NCI-H2029 (cell line): Measurements from ENCODE around the gene SIL1.

Experiments used
- DNase-seq: peaks from one replicate; lab custom pipeline; 2025; lab: John Stamatoyannopoulos, UW

Gene SIL1

DNA sequence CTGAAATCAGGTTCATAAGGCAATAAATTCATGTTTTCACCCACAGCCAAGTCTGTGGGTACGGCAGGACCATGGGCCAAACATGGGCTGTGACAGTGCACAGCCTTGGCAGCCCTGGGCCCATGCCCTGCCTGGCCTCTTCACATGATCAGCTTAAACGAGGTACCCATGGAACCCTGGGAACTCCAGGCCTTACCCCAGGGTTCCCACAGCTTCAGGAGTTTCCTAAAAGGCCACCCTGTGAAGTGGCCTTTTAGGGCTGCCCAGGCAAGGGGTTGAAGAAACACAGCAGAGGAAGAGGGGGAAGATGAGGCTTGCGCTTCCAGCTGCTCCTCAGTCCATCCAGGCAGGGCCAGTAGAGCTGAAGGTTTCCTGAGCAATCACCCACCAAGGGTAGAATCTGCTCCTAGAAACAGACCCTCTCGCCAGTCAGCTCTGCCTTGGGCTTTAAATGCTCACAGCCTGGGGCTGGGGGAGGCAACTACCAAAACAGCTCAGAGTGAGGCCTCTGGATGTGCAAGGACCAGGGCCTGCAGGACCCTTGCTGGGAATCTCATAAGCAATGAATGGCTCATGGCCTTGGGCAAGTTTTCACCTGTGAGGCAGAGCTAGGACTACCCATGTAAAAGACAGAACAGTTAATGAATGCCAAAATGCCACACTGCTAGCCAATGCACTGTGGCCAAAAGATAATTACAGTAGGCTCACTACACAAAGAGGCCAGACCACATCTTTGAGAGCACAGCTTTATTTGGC lies 243.7 kb downstream of the SIL1 start:
- DNase-seq = no peak

DNA sequence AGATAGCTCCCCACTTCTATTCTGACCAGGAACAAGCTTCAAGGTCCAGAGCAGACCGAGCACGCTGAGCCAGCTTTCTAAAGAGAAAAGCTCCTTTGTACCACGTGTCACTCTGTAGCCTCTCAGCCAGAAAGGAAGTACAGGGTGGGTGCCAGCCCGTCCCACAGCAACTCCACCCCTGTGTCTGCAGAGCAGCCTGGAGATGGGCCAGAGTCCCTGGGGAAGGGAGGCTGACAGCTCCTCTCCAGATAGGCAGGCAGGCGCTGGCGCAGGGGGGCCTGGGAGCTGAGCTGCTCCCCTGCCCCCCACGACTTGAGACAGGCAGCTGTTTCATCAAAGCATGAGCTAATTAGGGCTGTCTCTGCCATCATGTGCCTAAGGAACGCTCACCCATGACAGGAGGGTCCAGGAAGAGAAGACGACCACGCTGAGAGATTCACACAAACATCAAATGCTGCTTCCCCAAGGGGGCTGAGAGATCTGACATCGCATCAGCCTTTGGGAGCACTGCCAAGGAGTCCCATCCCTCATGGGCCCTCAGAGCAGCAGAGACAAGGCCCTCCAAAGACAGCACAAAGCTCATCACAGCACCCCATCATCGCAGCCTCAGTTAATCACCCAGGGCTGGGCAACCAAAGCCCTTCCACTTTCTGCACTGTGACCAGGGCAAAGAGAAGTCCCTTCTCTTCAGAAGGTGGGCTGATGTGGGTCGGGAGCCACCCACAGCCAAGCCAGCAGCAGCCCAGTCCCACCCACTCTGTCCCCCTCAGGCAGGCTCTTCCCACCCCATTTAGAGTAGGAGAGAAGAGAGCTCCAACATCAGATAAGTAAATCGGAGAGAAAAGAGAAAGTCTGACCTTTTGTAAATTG lies 244.5 kb downstream of the SIL1 start:
- peak; percentile 95 for DNase-seq

DNA sequence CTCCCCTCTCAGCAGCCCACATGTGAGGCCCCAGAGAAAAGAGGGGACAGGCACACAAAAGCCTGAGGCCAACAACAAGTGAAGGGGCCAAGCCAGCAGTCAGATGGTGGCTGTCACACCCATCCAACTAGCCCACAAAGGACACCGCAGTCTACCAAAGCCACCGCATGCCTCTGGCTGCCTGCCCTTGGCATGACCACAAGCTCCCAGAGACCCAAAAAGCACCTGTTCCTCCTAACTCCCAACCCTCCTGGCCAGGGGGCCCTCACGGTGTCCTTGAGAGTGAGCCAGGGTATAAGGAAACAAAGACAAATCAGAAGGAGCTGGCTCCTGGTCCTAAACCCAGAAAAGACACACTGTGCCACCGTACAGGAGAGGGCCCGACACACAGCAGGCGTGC lies 245.2 kb downstream of the SIL1 start:
- DNase-seq = peak; percentile 73

DNA sequence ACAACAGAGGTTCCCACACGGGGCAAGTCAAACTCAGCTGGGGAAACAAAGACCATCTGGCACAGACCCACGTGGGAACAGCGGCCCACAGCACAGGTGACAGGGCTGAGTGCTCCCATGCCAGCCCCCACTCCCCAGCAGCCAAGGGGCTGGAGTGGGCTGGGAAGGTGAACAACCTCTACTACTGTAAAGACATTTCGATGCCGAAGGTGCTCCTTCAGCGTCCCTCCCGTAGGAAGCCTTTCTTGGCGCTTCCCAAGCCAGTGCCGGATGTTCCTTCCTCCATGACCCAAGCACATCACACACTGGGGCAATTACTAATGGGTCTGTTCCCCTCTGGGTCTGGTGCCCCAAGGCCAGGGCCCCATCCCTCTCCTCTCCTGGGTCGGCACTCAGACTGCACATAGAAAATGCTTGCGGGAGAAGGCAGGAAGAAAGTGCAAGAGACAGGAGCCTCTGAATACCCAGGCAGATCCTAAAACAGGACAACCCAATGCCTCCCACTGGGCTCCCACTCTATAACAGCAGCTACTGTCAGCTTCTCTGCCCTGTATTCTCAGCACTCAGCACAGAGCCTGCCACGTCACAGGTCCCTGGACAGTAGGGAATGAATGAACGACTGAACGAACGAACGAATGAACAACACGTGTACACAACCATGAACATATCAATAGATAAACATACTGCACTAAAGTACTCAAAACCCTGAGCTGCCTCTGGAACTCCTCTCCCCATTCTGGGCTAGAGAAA lies 246.0 kb downstream of the SIL1 start:
- no peak for DNase-seq

DNA sequence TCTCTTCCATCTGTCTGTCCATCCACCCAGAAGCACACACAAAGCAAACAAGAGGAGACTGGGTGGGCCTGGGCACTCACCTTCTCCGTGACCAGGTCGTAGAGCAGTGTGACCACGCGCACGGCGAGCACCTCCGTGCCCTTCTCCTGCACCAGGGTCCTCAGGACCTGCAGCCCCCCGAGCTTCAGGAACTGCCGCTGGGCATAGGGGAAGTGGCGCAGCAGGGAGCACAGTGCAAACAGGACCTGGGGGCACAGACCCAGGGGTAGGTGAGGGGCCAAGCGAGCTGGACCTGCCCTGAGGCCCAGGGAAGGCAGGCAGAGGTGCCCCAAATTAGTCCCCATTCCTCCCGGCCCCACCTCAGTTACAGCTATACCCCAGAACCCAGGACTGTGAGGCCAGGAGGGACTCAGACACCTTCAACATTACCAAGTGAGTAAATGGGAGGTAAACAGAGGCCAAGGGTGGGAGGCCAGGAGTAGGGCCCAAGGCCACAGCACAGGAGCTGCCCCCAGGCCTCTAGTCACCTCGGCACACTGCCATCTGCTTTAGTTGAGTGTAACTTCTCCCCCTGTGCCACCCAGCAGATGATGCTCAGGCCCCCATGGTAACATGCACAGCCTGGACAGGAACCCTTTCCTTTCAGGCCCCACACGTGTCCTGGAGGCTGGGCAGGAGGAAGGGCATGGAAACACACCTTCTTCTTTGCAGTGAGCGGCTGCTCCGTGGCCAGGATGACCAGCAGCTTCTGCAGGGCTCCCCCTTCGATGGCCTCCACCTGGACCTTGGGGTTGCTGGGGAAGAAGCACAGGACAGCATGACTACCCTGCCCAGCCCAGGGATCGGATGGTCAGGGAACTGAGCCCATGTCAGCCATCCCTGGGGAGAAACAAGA lies 246.8 kb downstream of the SIL1 start:
- DNase-seq = no peak

DNA sequence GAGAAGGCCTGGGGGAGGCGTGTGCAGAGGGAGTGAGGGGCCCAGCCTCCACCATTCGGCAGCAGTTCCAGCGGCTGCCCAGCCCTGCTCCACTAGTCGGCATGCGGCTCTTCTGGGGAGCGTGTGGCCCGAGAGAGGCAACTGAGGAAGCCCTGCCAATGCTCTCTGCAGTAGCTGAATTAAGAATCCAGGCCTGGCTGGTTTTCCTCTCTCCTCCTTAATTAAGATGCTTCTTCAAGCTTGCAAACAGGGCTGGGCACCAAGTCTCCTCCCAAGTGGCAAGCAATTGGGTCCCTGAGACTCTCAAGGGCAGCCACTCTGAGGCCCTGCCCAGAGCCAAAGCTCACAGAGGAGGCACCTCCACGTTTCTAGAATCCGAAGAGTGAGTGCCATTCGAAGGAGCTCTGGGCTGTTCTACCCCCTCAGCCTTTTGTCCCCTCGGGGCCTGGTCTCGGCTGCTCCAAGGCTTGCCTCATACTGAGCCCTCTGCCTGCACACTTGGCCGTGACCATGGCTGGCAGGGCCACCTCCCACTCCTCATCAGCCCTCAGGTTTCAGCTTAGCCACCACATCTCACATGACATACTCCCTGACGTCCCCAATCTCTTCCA lies 247.6 kb downstream of the SIL1 start:
- no peak for DNase-seq

DNA sequence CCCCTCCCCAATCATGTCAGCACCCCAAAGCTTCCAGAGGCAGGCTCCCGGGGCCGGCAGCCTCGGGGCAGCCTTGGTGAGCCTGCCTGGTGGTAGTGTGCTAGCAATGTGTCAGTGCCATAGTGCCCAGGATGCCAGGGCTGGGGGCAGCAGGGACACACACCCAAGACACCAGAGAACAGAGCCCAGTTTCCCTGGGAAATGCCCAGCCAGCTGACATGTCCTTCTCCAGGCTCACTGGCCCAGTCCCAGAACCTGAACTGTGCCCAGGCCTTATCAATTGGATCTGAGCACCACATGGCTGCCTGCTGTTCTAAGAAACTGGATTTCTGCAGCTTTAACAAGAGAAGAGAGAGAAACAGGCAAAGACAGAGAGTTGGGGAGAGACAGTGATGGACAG lies 248.2 kb downstream of the SIL1 start:
- no peak for DNase-seq

DNA sequence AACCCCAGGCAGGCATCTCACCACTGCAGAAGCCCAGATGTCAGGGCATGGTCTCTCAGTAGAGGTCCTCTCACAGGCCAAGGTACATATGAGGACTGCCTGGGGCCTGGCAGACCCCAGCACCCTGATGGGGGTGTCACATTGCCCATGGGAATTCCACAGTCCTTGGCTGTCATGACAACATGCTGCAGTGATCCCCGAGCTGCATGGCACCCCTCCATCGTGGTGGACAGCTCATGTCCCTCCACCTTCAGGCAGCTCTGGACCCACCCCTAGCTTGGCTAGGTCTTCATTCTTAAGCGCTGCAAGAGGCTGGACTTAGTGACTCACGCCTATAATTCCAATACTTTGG lies 249.0 kb downstream of the SIL1 start:
- no peak for DNase-seq

DNA sequence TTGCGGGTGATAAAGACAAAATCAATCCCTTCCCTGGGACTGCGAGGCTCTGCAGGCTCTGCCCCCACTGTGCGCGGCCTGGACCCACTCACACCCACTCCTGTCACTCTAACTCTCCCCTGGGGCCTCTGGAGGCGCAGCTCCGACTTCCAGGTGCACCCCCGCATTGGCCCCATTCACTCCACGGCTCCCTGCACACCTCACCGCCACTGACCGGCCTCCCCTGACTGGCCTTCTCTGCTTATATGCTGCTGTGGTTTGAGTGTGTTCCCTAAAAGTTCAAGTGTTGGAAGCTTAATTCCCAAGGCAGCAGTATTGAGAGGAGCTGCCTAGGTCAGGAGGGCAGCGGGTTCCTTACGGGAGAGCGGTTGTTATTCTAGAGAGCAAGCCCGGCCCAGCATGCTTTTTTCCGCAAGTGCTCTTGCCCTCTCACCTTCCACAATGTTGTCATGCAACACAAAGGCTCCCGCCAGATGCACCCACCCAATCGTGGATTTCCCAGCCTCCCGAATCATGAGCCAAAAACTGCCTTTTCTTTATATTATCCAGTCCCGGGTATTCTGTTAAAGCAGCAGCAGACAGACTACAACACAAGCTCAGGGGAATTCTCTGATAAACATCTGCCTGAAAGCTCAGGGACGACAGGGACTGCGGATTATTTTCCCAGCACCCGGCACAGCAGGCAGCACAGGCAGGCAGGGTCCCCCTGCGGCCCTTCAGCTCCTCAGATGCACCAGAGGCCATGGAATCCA lies 249.5 kb downstream of the SIL1 start:
- no peak for DNase-seq

DNA sequence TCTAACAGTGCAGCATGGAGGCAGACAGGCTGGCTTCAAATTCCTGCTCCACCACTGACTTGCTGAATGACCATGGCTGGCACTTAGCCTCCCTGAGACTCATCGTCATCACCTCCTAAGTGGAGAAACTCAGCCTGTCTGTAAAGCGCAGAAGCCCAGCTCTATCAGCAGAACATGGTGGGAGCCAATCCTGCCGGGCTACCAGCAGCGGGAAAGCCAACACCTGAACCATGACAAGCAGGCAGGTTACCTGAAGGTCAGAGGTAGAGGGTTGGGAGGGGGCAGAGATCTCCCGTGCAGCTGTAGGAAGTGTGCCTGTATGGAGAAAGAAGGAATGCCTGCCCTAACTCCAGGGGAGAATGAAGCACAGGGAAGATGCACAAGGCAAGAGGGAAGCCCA lies 250.4 kb downstream of the SIL1 start:
- no peak for DNase-seq

DNA sequence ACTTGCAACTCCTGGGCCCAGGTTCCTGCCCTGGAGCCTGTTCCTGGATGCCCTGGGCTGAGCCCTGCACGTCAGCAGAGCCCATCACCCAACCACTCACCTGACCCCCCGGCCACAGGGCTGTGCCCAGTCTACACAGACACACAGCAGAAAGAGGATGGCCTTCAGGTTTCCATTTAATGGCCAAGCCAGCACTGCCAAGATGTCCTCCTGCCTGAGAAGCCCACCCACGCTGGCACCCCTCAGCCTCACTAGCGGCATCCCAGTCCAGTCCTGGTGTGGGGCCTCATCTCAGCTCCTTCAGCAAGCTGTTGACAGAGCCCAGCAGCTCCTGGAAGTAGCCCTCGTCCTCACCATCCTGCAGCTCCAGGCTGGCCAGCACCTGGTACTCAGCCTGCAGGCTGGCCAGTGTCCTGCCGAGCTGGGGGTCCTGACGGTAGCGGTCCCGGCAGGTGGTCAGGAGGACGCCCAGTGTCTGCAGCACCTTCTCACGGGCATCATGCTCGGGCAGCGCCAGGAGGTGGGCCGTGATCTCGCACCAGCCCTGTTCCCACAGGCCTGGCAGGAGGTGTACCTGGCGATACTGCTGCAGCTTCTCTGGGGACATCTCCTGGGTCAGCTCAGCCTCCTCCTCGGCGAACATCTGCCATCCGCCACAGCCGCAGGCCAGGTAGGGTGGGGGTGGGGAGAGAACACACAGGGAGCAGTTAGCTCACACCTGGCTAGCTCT lies 251.2 kb downstream of the SIL1 start:
- DNase-seq = no peak

DNA sequence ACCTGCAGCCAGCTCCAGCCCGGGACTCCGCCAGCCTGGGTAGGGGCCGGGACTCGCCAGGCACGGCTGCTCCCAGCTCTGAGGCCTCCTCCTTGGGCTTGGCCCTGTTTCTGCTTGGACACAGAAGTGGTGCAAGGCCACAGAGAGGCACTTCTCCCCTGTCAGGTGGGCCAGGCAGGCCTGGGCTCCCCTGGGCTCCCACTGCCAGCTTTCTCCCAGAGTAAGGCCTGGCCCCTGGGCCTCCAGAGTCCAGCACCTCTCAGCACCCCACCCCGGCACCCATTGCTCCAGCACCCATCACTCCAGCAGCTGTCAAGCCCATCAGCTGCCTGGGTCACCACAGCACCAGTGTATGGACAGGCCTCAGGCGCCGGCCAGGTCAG lies 251.9 kb downstream of the SIL1 start:
- no peak for DNase-seq

DNA sequence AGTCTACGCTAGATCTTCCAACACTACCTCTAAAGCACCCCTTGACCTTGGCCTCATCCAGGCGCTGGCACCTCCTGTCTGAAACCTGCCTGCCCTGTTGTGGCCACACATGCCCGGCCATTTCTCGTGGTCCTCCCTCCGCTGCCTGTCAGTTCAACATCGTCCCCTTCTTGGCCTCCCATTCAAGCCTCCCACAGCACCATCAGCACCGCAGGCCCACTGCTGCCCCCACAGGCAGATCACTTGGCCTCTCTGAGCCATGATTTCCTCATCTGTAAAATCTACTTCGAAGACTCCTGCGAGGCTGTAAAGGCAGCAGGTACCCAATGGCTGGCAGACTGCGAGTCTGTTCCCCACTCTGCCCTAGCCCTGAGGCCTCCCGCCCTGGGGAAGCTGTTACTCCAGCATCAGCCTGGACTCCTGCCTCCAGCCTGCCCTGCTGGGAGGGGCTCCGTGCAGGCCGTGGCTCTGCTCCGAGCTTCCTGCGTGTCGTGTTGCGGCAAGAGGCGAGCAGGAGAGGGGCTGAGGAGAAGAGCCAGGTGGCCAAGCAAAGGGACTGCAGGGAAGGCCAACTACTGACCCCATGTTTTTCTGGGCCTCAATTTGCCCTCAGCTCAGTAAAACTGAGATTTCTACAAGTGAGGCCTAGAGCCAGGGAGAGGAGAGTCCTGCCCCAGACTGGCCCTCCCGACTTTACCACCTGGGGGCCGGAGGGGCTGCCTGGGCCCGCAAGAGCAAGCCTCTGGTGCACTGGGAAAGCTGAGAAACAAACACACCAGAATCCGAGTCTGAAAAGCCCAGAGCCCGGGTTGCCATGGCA lies 252.5 kb downstream of the SIL1 start:
- no peak for DNase-seq

DNA sequence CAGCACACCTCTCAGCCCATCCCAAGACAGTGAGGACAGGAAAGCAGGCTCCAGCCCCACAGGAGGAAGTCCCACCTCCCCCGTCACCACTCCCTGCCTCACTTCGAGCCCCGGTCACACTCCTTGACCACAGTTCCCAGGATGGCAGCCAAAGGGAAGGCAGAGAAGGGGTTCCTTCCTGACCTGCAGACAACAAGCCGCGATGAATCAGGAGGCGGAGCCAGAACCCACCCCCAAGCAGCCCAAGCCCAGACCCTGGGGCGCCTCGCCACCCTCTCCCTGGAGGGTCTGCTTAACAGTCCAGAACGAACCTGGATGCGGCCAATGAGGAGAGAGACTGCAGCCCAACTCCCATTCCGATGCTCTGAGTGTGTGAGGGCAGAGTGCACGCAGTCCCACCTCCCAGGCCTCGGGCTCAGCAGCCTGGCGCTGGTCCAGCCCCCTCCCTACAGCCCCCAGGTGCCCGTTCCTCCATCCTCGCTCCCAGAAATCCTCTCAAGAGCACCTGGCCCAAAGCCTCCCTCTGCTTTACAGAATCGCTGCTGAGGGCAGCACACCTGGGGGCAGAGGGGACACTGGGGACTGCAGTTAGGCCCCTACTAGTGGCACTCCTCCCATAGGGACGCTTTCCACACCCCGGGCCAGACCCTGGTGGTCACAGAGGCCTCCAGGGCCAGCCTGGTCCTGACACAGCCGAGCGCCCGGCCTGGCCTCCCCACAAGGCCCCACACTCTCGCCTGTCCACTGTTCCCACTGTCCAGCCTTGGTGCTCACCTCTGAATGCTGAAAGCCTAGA lies 253.4 kb downstream of the SIL1 start:
- no peak for DNase-seq

DNA sequence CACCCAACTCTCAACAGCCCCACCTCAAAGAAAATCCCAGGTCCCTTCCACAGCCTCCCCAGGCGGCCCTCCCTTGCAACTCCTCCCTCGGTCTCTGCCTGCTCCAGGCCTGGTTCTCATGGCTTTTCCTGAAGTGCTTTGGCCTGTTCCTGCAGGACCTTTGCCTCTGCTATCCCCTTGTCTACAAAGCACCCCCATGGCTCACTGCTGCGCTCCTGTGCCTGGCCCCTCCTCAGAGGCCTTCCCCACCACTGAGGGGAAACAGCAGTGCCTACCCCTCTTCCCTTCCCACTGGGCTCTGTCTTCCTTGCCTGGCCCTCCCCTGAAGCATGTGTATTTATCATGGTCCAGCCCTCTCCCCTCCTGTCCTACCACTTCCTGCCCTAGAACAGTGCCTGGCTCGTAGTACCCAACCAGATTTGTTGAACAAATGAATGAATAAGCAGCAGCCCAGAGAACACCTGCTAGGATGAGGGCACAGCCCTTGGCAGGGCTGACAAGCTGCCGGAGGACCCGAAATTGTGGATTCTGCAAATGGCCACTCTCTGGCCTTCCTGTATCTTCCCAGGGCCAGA lies 254.5 kb downstream of the SIL1 start:
- no peak for DNase-seq

DNA sequence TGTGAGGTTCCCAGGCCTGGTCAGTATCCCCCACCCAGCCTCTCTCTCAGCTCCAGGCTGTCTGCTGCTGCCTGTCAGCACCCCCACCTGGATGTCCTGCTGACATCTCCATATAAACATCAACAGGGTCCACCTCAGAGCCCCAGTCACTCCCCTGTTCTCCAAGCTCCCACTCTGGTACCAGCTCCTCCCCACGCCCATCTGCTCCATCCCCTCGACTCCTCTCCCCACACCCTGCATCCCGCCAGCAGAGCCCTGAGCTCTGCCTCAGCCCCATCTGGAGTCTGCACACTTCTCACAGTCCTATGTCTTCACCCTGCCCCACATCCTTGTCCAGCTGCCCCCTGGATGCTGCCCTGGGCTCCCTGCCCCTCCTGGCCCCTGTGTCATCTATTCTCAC lies 255.3 kb downstream of the SIL1 start:
- DNase-seq = no peak

DNA sequence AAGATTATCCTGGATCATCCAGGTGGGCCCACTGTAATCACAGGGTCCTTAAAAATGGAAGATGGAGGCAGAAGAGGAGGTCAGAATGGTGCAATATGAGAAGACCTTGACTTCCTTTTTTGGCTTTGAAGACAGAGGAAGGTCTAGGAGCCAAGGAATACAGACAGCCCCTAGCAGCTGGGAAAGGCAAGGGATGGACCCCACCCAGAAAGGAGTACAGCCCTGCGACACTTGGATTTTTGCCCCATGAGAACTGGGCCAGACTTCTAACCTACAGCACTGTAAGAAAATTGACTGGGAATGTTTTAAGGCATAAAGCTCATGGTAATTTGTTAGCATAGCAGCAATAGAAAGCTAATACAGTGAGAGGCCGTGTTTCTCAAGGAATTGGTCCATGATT lies 256.1 kb downstream of the SIL1 start:
- DNase-seq = no peak

DNA sequence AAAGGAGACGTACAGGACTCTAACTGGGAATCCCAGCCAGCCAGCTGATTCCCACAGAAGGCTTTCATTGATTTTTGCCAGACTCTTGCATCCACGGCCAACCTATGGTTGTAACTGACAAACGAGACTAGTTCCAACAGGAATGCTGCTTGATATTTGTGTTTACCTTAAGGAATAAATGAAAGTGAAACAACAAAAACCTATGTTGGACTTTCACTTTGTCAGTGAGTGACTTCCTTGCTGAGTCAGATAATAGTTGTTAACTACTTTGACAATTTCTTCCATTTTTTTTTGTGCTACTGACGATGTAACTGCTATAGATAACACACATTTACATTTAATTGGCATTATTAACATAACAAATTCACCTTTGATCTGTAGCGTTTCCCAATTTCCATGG lies 259.6 kb downstream of the SIL1 start:
- DNase-seq = no peak
